Mucosa of descending colon (tissue), 3 donors: Measurements from ENCODE around the gene CHRM5. TPM values are rescaled to one million over a fixed set of nuclear protein-coding genes. Genes with fewer than 3 reads are reported as not detected.

Experiments
- ATAC-seq: fragments of 200-7000 bp; cut with Tn5 transposase; one replicate; pipeline ENCODE4 v1.9.1; 2020; ENCODE audit warnings: mild to moderate bottlenecking, moderate library complexity
- DNase-seq, 3 donors: peaks; one replicate each; pipeline ENCODE4 v3.0.0-alpha.2; 2020
- H3K36me3 ChIP-seq: fragments of 200-600 bp; one replicate; pipeline ENCODE4 v1.8.0; 2021; ENCODE audit warnings: low read depth, mild to moderate bottlenecking
- H3K4me1 ChIP-seq: fragments of 200-600 bp; one replicate; pipeline ENCODE4 v1.8.0; 2021; ENCODE audit warnings: low read depth, mild to moderate bottlenecking
- H3K4me3 ChIP-seq: fragments of 200-600 bp; one replicate; pipeline ENCODE4 v1.8.0; 2021; ENCODE audit warnings: mild to moderate bottlenecking
- H3K9me3 ChIP-seq: fragments of 200-600 bp; one replicate; pipeline ENCODE4 v1.8.0; 2021; ENCODE audit warnings: mild to moderate bottlenecking
- intact Hi-C, 2 donors: fragments of 100-400 bp; cut with DNase I in 1 of 2; cut with micrococcal nuclease in 1 of 2; formaldehyde crosslinking; loops; one replicate each; pipeline versions ENCODE4 v1.11.0 to v1.11.1; 2022; cut with DNase I, micrococcal nuclease
- total RNA-seq, 3 donors: library from RNA; stranded (reverse); fragmentation: NEBNext Ultra II Directional in 2 of 3; extraction: Animal tissue kit (Norgen Biotek cat#: 25700) in 2 of 3; gene quantifications; one replicate each; pipeline versions ENCODE4 v1.2.1 to v1.2.4, GENCODE V29; 2021 to 2023
- TF ChIP-seq, protein P1 (sequence below): fragments of 200-600 bp; IDR thresholded peaks from one replicate; pipeline ENCODE4 v1.8.0; 2022; ENCODE audit warnings: antibody characterized with exemption, mild to moderate bottlenecking
- donor health status: DM: no; HTN: no; CAD: no; lungs with moderate emphysema.
- donor health status: DM: no; HTN: no; CAD: no.
- donor health status: DM: no; HTN: yes; CAD: no.

CHRM5 gene
- total RNA-seq, 3 donors from 2014 or later: not detected

DNA sequence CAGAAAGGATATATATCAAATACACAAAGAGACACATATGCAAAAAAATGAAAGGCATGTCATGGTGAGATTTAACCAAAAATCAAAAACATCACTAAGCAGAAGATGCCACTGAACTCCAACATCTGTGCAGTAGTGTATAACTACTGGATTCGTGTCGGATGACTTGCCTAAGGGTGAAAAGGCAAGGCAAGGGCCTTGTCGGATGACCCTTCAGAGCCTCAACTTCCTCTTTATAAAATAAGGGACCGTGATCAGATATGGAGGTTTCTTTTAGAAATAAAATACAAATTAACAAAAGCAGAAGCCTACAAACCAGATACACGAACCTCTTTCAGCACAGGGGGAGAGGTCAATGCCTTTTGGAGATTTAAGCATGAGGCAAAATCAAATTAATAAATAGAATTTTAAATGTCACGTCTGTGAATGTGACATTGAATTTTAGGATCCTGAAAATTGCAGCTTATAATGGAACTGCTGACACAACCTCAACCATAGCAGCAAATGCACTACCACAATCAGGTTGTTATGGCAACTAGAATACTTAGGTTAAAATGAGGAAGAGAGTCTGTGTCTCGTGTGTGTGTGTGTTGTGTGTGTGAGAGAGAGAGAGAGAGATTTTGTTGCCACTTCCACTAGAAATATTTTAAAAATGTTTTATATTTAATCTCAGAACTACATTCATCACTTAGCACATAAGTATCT, 8.3 kb upstream of the CHRM5 start:
- H3K4me3 ChIP-seq: no peak overlapping the region
- no peaks in the 10 kb centered on the region for H3K36me3 ChIP-seq
- TF ChIP-seq, protein P1, sequence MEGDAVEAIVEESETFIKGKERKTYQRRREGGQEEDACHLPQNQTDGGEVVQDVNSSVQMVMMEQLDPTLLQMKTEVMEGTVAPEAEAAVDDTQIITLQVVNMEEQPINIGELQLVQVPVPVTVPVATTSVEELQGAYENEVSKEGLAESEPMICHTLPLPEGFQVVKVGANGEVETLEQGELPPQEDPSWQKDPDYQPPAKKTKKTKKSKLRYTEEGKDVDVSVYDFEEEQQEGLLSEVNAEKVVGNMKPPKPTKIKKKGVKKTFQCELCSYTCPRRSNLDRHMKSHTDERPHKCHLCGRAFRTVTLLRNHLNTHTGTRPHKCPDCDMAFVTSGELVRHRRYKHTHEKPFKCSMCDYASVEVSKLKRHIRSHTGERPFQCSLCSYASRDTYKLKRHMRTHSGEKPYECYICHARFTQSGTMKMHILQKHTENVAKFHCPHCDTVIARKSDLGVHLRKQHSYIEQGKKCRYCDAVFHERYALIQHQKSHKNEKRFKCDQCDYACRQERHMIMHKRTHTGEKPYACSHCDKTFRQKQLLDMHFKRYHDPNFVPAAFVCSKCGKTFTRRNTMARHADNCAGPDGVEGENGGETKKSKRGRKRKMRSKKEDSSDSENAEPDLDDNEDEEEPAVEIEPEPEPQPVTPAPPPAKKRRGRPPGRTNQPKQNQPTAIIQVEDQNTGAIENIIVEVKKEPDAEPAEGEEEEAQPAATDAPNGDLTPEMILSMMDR: no peak
- ATAC-seq: no peak
- no peaks in the 10 kb centered on the region for H3K4me1 ChIP-seq
- intact Hi-C loops: no loop called here
- H3K9me3 ChIP-seq: no peaks in the 10 kb centered on the region
- DNase-seq: peak in 1 of 3 donors; percentile 2

DNA sequence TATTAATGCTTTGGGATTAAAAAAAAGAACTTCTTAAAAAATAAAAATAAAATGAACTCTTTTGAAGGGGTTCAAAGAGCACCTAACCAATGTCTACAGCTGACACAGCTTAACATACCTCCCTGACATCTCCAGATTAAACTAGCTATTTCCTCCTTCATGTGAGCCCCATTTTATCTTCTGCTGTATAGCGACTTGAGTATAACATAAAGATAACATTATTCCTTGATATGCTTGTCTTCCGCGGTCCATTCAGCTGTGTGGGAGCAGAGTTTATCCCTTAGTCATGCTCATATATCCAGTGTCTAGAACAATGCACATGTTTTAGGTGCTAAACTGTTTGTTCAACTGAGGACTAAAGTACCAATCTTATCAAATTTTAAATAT, 7.8 kb upstream of the CHRM5 start:
- ATAC-seq (no peak), DNase-seq (no peak)
- intact Hi-C loops: no loop called here
- Histone ChIP-seq H3K4me3 (no peak overlapping the region), H3K9me3 (no peaks in the 10 kb centered on the region), H3K36me3 (no peaks in the 10 kb centered on the region), H3K4me1 (no peaks in the 10 kb centered on the region)
- TF ChIP-seq, protein P1: no peak

DNA sequence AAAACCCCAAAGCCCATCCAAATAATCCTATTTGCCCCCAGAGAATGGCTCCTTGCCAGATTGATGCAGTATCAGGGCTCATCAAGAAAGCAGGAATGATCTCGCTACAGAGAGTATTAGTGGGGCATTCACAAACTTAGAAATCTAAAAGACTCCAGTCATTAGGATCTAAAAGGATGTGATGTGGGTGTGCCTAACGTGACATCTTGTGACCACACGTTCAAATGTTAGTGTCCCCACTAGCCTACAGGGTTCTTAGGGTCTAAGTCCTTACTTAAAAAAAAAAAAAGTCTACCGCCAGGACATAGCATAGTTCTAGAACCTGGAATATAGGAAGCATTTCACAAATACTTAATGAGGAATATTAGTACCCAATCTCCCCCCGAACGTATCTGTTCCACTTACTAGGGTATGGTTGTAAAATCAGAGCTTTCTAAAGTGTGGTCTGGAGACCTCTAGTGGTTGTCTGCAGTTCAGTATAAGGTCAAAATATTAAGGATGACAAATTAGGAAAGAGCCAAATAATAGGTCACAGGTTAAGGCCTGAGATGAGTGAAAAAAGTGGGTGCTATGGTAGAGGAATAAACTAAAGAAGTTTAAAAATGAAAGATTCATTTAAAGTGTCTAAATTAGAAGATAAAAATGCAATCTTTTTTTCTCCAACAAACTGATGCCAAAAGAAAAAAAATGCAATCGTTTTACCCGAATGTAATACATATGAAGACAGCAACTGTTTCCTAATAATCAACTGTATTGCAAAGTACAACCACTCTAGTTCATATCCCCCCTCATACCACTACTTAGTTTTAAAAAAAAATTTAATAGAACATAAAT, 4.2 kb upstream of the CHRM5 start:
- DNase-seq (peak in 1 of 3 donors; percentile 16), ATAC-seq (peak; percentile 34)
- Histone ChIP-seq H3K4me3 (no peak overlapping the region), H3K36me3 (no peaks in the 10 kb centered on the region), H3K9me3 (no peaks in the 10 kb centered on the region), H3K4me1 (no peaks in the 10 kb centered on the region)
- intact Hi-C loops: no loop called here
- TF ChIP-seq, protein P1: no peak

DNA sequence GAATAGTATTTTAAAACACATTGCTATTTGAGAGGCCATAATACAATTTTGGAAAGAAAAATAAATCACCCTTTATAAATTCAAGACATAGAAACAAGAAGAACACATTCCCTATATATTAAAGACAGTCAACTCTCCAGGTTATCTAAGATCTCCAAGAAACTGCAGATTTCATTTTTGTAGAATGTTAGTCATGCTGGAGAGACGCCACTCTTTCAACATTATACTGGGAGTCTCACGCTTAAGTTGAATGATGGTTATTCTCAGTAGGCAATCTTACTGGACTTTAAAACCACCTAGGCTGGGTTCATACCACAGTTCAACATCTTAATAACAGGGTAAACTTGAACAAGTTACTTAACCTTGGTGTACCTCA, 3.6 kb upstream of the CHRM5 start:
- TF ChIP-seq, protein P1: no peak
- ATAC-seq: no peak
- intact Hi-C loops: no loop called here

DNA sequence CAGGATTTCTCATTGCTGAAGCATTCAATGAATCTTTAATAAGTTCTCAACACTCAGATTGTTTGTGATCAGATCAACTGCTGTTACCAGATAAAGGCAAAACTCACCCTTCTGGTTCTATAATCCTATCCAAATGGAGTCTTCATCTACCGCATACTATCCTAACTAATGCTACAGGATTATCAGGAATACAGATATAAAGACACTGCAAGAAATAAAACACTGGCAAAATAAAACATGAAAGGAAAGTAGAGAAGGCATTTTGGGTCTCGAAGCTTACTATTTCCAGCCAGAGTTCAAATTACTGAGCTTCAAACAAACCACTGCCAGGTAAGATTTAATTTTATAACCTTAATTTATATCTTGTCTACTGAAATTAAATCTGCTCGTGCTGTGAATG, 524 bp downstream of the CHRM5 start:
- H3K9me3 ChIP-seq: no peaks in the 10 kb centered on the region
- no peak for ATAC-seq
- no peaks in the 10 kb centered on the region for H3K36me3 ChIP-seq
- H3K4me1 ChIP-seq: no peaks in the 10 kb centered on the region
- intact Hi-C loops: no loop called here
- no peak for DNase-seq
- TF ChIP-seq, protein P1: no peak
- no peak overlapping the region for H3K4me3 ChIP-seq

More for the DNA sequence above, 3.6 kb upstream of the CHRM5 start:
- Histone ChIP-seq H3K36me3 (no peaks in the 10 kb centered on the region), H3K4me1 (no peaks in the 10 kb centered on the region), H3K9me3 (no peaks in the 10 kb centered on the region), H3K4me3 (no peak overlapping the region)
- no peak for DNase-seq
